Small intestine (tissue), 7 donors: Measurements from ENCODE around the gene LYRM7. TPM values are rescaled to one million over a fixed set of nuclear protein-coding genes. Genes with fewer than 3 reads are reported as not detected.

Experiments
- DNase-seq, 2 donors: peaks; one replicate each; pipeline versions ENCODE4 v3.0.0 to v3.0.0-alpha.2; 2013
- FAIRE-seq: peaks from 2 replicates; lab custom pipeline; 2012; peaks lifted over from hg19 to GRCh38; lab: Jason Lieb, UNC
- H3K27ac ChIP-seq, 3 donors: one replicate each; pipeline ENCODE4 v1.5.1; 2013; ENCODE audit warnings: low read length in 2 of 3, mild to moderate bottlenecking in 2 of 3, control low read depth in 1 of 3, inconsistent platforms in 1 of 3, low read depth in 1 of 3, moderate library complexity in 1 of 3
- H3K27me3 ChIP-seq, 3 donors: one replicate each; pipeline ENCODE4 v1.6.1; 2013; ENCODE audit warnings: low read length in 3 of 3, inconsistent platforms in 1 of 3; ENCODE audit not compliant: control insufficient read depth in 3 of 3, insufficient read depth in 3 of 3
- H3K36me3 ChIP-seq, 3 donors: one replicate each; pipeline ENCODE4 v1.6.1; 2013; ENCODE audit warnings: low read length in 3 of 3, inconsistent platforms in 1 of 3, low read depth in 1 of 3, mild to moderate bottlenecking in 1 of 3, moderate library complexity in 1 of 3; ENCODE audit not compliant: control insufficient read depth in 3 of 3, insufficient read depth in 2 of 3
- H3K4me1 ChIP-seq, 3 donors: one replicate each; pipeline ENCODE4 v1.6.1; 2013; ENCODE audit warnings: low read length in 2 of 3, inconsistent platforms in 1 of 3, low read depth in 1 of 3, mild to moderate bottlenecking in 1 of 3, moderate library complexity in 1 of 3; ENCODE audit not compliant: control insufficient read depth in 3 of 3, insufficient read depth in 2 of 3
- H3K4me3 ChIP-seq, 3 donors: one replicate each; pipeline ENCODE4 v1.5.1; 2013; ENCODE audit warnings: low read length in 3 of 3, control low read depth in 1 of 3, inconsistent platforms in 1 of 3, low read depth in 1 of 3, mild to moderate bottlenecking in 1 of 3, moderate library complexity in 1 of 3
- H3K9me3 ChIP-seq, 2 donors: one replicate each; pipeline ENCODE4 v1.6.1; 2013; ENCODE audit warnings: low read depth in 1 of 2, low read length in 1 of 2; ENCODE audit not compliant: control insufficient read depth in 2 of 2, insufficient read depth in 1 of 2
- whole genome bisulfite sequencing, 3 donors: extraction: QIAGEN DNeasy Blood & Tissue Kit; methylation state at CpG; one replicate each; pipeline ENCODE4 v1.1.7; 2013; 5-methylcytosine and 5-hydroxymethylcytosine counted together
- polyA plus RNA-seq, 4 donors: library from polyadenylated mRNA; stranded (reverse) in 3 of 4; unstranded in 1 of 4; fragments of 200-250 nt in 3 of 4; fragments of 120-200 nt in 1 of 4; gene quantifications; one replicate each; pipeline versions ENCODE4 v1.2.1 to v1.2.3, GENCODE V29; 2013
- donor health status: healthy with polysubstance abuse.
- donor health status: control.
- donor health status: control.
- donor health status: Bipolar disorder and iron deficiency.
- donor health status: healthy.

LYRM7 gene
- polyA plus RNA-seq, 4 donors, result 5.1 to 9.3 (median 7.2) TPM

GRCh38 chr5:131147258-131147657 lies 23.5 kb upstream of the LYRM7 start:
- FAIRE-seq, result no peak

GRCh38 chr5:131148835-131149234 lies 21.9 kb upstream of the LYRM7 start:
- FAIRE-seq (no peak), DNase-seq (no peak)
- no peaks in the 10 kb centered on the region for H3K4me1 ChIP-seq
- no peaks in the 10 kb centered on the region for H3K9me3 ChIP-seq
- no peak overlapping the region for H3K4me3 ChIP-seq
- 77 to 93% (median 85%) methylated on average over 2 of the region's 2 CpGs for WGBS, 3 donors
- no peak overlapping the region for H3K27ac ChIP-seq
- H3K36me3 ChIP-seq, result no peaks in the 10 kb centered on the region
- H3K27me3 ChIP-seq, result no peaks in the 10 kb centered on the region

More at GRCh38 chr5:131147258-131147657, 23.5 kb upstream of the LYRM7 start:
- H3K27ac ChIP-seq, result no peak overlapping the region
- no peak for DNase-seq
- no peak overlapping the region for H3K4me3 ChIP-seq
- H3K4me1 ChIP-seq, result no peaks in the 10 kb centered on the region
- H3K27me3 ChIP-seq, result no peaks in the 10 kb centered on the region
- H3K9me3 ChIP-seq, result no peaks in the 10 kb centered on the region
- H3K36me3 ChIP-seq, result no peaks in the 10 kb centered on the region

GRCh38 chr5:131150408-131150807 lies 20.3 kb upstream of the LYRM7 start:
- Histone ChIP-seq H3K9me3 (no peaks in the 10 kb centered on the region), H3K27me3 (no peaks in the 10 kb centered on the region), H3K27ac (no peak overlapping the region), H3K36me3 (no peaks in the 10 kb centered on the region), H3K4me1 (no peaks in the 10 kb centered on the region), H3K4me3 (no peak overlapping the region)
- 95 to 97% (median 96%) methylated on average over 7 of the region's 7 CpGs for WGBS, 3 donors
- no peak for FAIRE-seq
- DNase-seq, result no peak

- no peaks in the 10 kb centered on the region for H3K4me1 ChIP-seq
- DNase-seq, result no peak
- 87 to 90% (median 88%) methylated on average over 4 of the region's 4 CpGs for WGBS, 3 donors
- no peak overlapping the region for H3K4me3 ChIP-seq
- no peaks in the 10 kb centered on the region for H3K36me3 ChIP-seq
- FAIRE-seq, result no peak
- no peaks in the 10 kb centered on the region for H3K27me3 ChIP-seq
- no peak overlapping the region for H3K27ac ChIP-seq
- H3K9me3 ChIP-seq, result no peaks in the 10 kb centered on the region
Measured at GRCh38 chr5:131151216-131151615, 19.5 kb upstream of the LYRM7 start.

- H3K4me3 ChIP-seq, result no peak overlapping the region
- no peaks in the 10 kb centered on the region for H3K27me3 ChIP-seq
- no peaks in the 10 kb centered on the region for H3K4me1 ChIP-seq
- DNase-seq (no peak), FAIRE-seq (no peak)
- WGBS, 3 donors, result 93 to 97% (median 94%) methylated on average over 2 of the region's 2 CpGs
- H3K9me3 ChIP-seq, result no peaks in the 10 kb centered on the region
- H3K36me3 ChIP-seq, result peaks cover 0 to 15% (median 5%) of the 10 kb centered on the region in 3 donors
- no peak overlapping the region for H3K27ac ChIP-seq
Measured at GRCh38 chr5:131156385-131156784, 14.4 kb upstream of the LYRM7 start.

- H3K4me1 ChIP-seq, result no peaks in the 10 kb centered on the region
- H3K4me3 ChIP-seq, result no peak overlapping the region
- H3K27ac ChIP-seq, result no peak overlapping the region
- 96 to 98% (median 98%) methylated on average over 5 of the region's 5 CpGs for WGBS, 3 donors
- H3K36me3 ChIP-seq, result peaks cover 0 to 20% (median 8%) of the 10 kb centered on the region in 3 donors
- H3K9me3 ChIP-seq, result no peaks in the 10 kb centered on the region
- H3K27me3 ChIP-seq, result no peaks in the 10 kb centered on the region
- no peak for DNase-seq
- FAIRE-seq, result no peak
Measured at GRCh38 chr5:131156957-131157356, 13.8 kb upstream of the LYRM7 start.

GRCh38 chr5:131160134-131160533 lies 10.6 kb upstream of the LYRM7 start:
- H3K27me3 ChIP-seq, result no peaks in the 10 kb centered on the region
- no peak for DNase-seq
- H3K4me1 ChIP-seq, result peaks cover 0 to 6% (median 0%) of the 10 kb centered on the region in 3 donors
- H3K9me3 ChIP-seq, result no peaks in the 10 kb centered on the region
- no peak overlapping the region for H3K27ac ChIP-seq
- 88 to 92% (median 90%) methylated on average over 2 of the region's 2 CpGs for WGBS, 3 donors
- H3K4me3 ChIP-seq, result no peak overlapping the region
- peaks cover 0 to 23% (median 8%) of the 10 kb centered on the region in 3 donors for H3K36me3 ChIP-seq
- FAIRE-seq, result no peak

GRCh38 chr5:131163276-131164119 lies 7.2 kb upstream of the LYRM7 start:
- H3K4me1 ChIP-seq, result peaks cover 0 to 6% (median 4%) of the 10 kb centered on the region in 3 donors
- WGBS, 3 donors, result 8 to 18% (median 10%) methylated on average over 9 of the region's 9 CpGs
- H3K4me3 ChIP-seq, result peak overlapping the region; percentile 7 to 75 (median 43)
- H3K27me3 ChIP-seq, result no peaks in the 10 kb centered on the region
- H3K9me3 ChIP-seq, result no peaks in the 10 kb centered on the region
- DNase-seq, result peak; percentile 51 to 82
- peak overlapping the region in 2 of 3 donors; percentile 36 to 84 for H3K27ac ChIP-seq
- H3K36me3 ChIP-seq, result peaks cover 0 to 16% (median 8%) of the 10 kb centered on the region in 3 donors
- no peak for FAIRE-seq
